ENCODE data around the gene PRKAG2.

- TF ChIP-seq CTCF (IDR thresholded peaks at IDR 0.05) (no peak), POLR2A (IDR thresholded peaks at IDR 0.05) (no peak)
Observed at GRCh38 chr7:151775547-151776443, 101.1 kb downstream of the PRKAG2 start.

All from Peyer's patch (tissue), 4 donors.